OCI-LY7 (cell line): ENCODE measurements around the gene TIGD6. TPM values are rescaled to one million over a fixed set of nuclear protein-coding genes. Genes with fewer than 3 reads are reported as not detected.
"Not testable (repeated sequence)": the region's sequence is repeated elsewhere in the genome, so short reads cannot be mapped to it uniquely, and the experiment has no call there.

Experiments used
- BruUV-seq: library from RNA; stranded (reverse); fragments of 400-500 nt; replicated peaks from 2 replicates; lab custom pipeline; 2021; lab: Mats Ljungman, UMichigan
- CTCF ChIA-PET: fragments of 300-600 bp; sonication (Branson Sonifier 250); formaldehyde crosslinking; loops from one replicate; lab custom pipeline; 2022; ENCODE audit warnings: antibody characterized with exemption; ENCODE audit not compliant: unreplicated experiment; lab: Charles Lee
- POLR2A ChIA-PET: fragments of 300-600 bp; sonication (Branson Sonifier 250); formaldehyde crosslinking; loops from one replicate; lab custom pipeline; 2022; ENCODE audit warnings: antibody characterized with exemption; lab: Charles Lee
- DNase-seq: peaks from one replicate; pipeline ENCODE4 v3.0.0-alpha.2; 2015; ENCODE audit warnings: low spot score
- H2AFZ ChIP-seq: fragments of 200-600 bp; sonication (generic), shearing (Covaris generic); 2 replicates; pipeline ENCODE4 v1.6.1; 2014; ENCODE audit warnings: mild to moderate bottlenecking, antibody characterized with exemption, low read length, moderate library complexity
- H3K27ac ChIP-seq: fragments of 200-600 bp; sonication (generic); 2 replicates; pipeline ENCODE4 v1.5.1; 2014; ENCODE audit warnings: mixed run types, low read depth, mild to moderate bottlenecking, moderate library complexity, low read length, inconsistent platforms; ENCODE audit not compliant: poor library complexity, severe bottlenecking
- H3K36me3 ChIP-seq: fragments of 200-600 bp; sonication (generic); 2 replicates; pipeline ENCODE4 v1.6.1; 2014; ENCODE audit warnings: mild to moderate bottlenecking, antibody characterized with exemption, low read length, moderate library complexity, mixed read lengths; ENCODE audit not compliant: insufficient read depth
- H3K4me1 ChIP-seq: fragments of 200-600 bp; sonication (generic); 2 replicates; pipeline ENCODE4 v1.5.1; 2014; ENCODE audit warnings: mild to moderate bottlenecking, low read length; ENCODE audit not compliant: insufficient read depth, poor library complexity, severe bottlenecking
- H3K4me2 ChIP-seq: fragments of 200-600 bp; sonication (generic); 2 replicates; pipeline ENCODE4 v1.6.1; 2014; ENCODE audit warnings: mild to moderate bottlenecking, low read length
- H3K4me3 ChIP-seq: fragments of 200-600 bp; sonication (generic); 2 replicates; pipeline ENCODE4 v1.5.1; 2014; ENCODE audit warnings: mild to moderate bottlenecking, low read depth, low read length; ENCODE audit not compliant: poor library complexity, severe bottlenecking
- H3K79me2 ChIP-seq: fragments of 200-600 bp; sonication (generic); 2 replicates; pipeline ENCODE4 v1.6.1; 2016; ENCODE audit warnings: low read depth, mild to moderate bottlenecking, low read length, moderate library complexity, mixed read lengths; ENCODE audit not compliant: insufficient read depth
- H3K9me2 ChIP-seq: fragments of 200-600 bp; sonication (generic); 2 replicates; pipeline ENCODE4 v1.6.1; 2016; ENCODE audit warnings: mild to moderate bottlenecking, low read length, mixed read lengths; ENCODE audit not compliant: insufficient read depth
- H3K9me3 ChIP-seq: fragments of 200-600 bp; sonication (generic); 2 replicates; pipeline ENCODE4 v1.6.1; 2014; ENCODE audit warnings: mild to moderate bottlenecking, mixed run types, low read length, mixed read lengths
- H4K20me1 ChIP-seq: fragments of 200-600 bp; sonication (generic); 2 replicates; pipeline ENCODE4 v1.6.1; 2014; ENCODE audit warnings: mild to moderate bottlenecking, antibody characterized with exemption, low read length, moderate library complexity, mixed read lengths; ENCODE audit not compliant: insufficient read depth
- CTCF ChIP-seq: fragments of 200-600 bp; sonication (generic); conservative IDR thresholded peaks from 2 replicates; pipeline ENCODE4 v1.5.1; 2014; ENCODE audit warnings: mild to moderate bottlenecking, antibody characterized with exemption, low read length, moderate library complexity, mixed read lengths
- EZH2phosphoT487 ChIP-seq: fragments of 200-600 bp; sonication (generic); IDR thresholded peaks from 2 replicates; pipeline ENCODE4 v1.6.1; 2018; ENCODE audit warnings: low read depth, borderline replicate concordance, mild to moderate bottlenecking, mixed run types, antibody characterized with exemption, low read length, moderate library complexity, mixed read lengths
- intact Hi-C: fragments of 100-400 bp; cut with micrococcal nuclease; formaldehyde crosslinking; loops from one replicate; pipeline ENCODE4 v1.10.0; 2022; ENCODE audit not compliant: unreplicated experiment
- total RNA-seq, 2 experiments: library from RNA; depleted of rRNA in 1 of 2; stranded (reverse); fragments of >200 nt in 1 of 2; shearing (Covaris generic) in 1 of 2; gene quantifications; 2 replicates each; pipeline ENCODE4 v1.2.3, GENCODE V29; 2014 to 2022

Gene TIGD6
- total RNA-seq, 2 experiments from 2014 or later, result 3.4 to 4.6 TPM

GRCh38 chr5:150033334-150033733 lies 32.9 kb upstream of the TIGD6 start:
- Histone ChIP-seq H3K4me3 (no peak overlapping the region), H3K9me2 (no peaks in the 10 kb centered on the region), H3K4me2 (no peak overlapping the region), H3K4me1 (peaks cover 18% of the 10 kb centered on the region), H3K27ac (no peak overlapping the region), H3K36me3 (peaks cover 96% of the 10 kb centered on the region), H3K9me3 (no peaks in the 10 kb centered on the region), H2AFZ (no peak overlapping the region), H4K20me1 (no peaks in the 10 kb centered on the region; the same call in 1 of the 2 replicates), H3K79me2 (no peaks in the 10 kb centered on the region)
- intact Hi-C loops, result no loop called here
- POLR2A ChIA-PET, result no interaction called here
- DNase-seq, result no peak
- TF ChIP-seq CTCF (no peak), EZH2phosphoT487 (no peak)
- no TSS peak for BruUV-seq
- CTCF ChIA-PET, result no interaction called here

GRCh38 chr5:150028047-150028446 lies 27.6 kb upstream of the TIGD6 start:
- H3K27ac ChIP-seq, CTCF ChIA-PET, intact Hi-C loops, H3K4me1 ChIP-seq, H3K9me2 ChIP-seq, BruUV-seq, H3K9me3 ChIP-seq, H3K4me3 ChIP-seq, H3K4me2 ChIP-seq, H2AFZ ChIP-seq, H4K20me1 ChIP-seq, DNase-seq, H3K79me2 ChIP-seq: not testable (repeated sequence)
- peaks cover 92% of the 10 kb centered on the region for H3K36me3 ChIP-seq
- POLR2A ChIA-PET, result interaction anchor here (0.6 kb wide), 1 partner anchor 9 kb away, joined by 3 read pairs; no protein-coding TSS in a partner anchor

GRCh38 chr5:150026682-150027172 lies 26.3 kb upstream of the TIGD6 start:
- no peaks in the 10 kb centered on the region for H4K20me1 ChIP-seq
- H3K9me2 ChIP-seq, result no peaks in the 10 kb centered on the region
- no peak for TF ChIP-seq EZH2phosphoT487
- TF ChIP-seq CTCF, result no peak
- H3K4me1 ChIP-seq, result no peaks in the 10 kb centered on the region
- H3K36me3 ChIP-seq, result peaks cover 92% of the 10 kb centered on the region
- H3K4me3 ChIP-seq, result no peak overlapping the region
- no peaks in the 10 kb centered on the region for H3K79me2 ChIP-seq
- H3K27ac ChIP-seq, result no peak overlapping the region
- ChIA-PET POLR2A (interaction anchor here (0.6 to 1.3 kb wide), 2 partner anchors 10 to 61 kb away, joined by 3 read pairs; no protein-coding TSS in a partner anchor), CTCF (interaction anchor here (0.5 kb wide), 1 partner anchor 1178 kb away, joined by 3 read pairs; no protein-coding TSS in a partner anchor)
- intact Hi-C loops, result no loop called here
- no peaks in the 10 kb centered on the region for H3K9me3 ChIP-seq
- DNase-seq, result no peak
- H2AFZ ChIP-seq, result no peak overlapping the region
- H3K4me2 ChIP-seq, result no peak overlapping the region
- BruUV-seq, result no TSS peak
